AG04449 (cell line): ENCODE measurements around the gene DRD2.

ENCODE experiments used
- CTCF ChIA-PET: fragments of 350-600 bp; formaldehyde crosslinking; extraction: SDS; loops from one replicate; lab custom pipeline; 2021; ENCODE audit warnings: antibody characterized with exemption; lab: Yijun Ruan, JAX
- POLR2A ChIA-PET: fragments of 400-600, 350-600 bp; formaldehyde crosslinking; extraction: SDS; loops from one replicate; lab custom pipeline; 2020; ENCODE audit warnings: antibody characterized with exemption, inconsistent platforms; lab: Yijun Ruan, JAX
- DNase-seq: peaks from one replicate; pipeline ENCODE4 v3.0.0-alpha.2; 2010; ENCODE audit warnings: low read depth, low spot score
- H3K4me3 ChIP-seq: 2 replicates; pipeline ENCODE4 v1.5.1; 2011; ENCODE audit warnings: low read depth, mild to moderate bottlenecking, control low read depth, low read length
- TF ChIP-seq, protein P1 (sequence below): IDR thresholded peaks from one replicate; pipeline ENCODE4 v1.5.1; 2011; ENCODE audit warnings: mild to moderate bottlenecking, moderate library complexity, low read length, control low read depth, inconsistent platforms; ENCODE audit not compliant: insufficient read depth; ENCODE audit errors: missing control alignments

The DRD2 gene

GRCh38 chr11:113431746-113432145 lies 43.5 kb downstream of the DRD2 start:
- DNase-seq: no peak
- CTCF ChIA-PET: no interaction called here
- no peak overlapping the region for H3K4me3 ChIP-seq
- POLR2A ChIA-PET: no interaction called here
- TF ChIP-seq, protein P1, sequence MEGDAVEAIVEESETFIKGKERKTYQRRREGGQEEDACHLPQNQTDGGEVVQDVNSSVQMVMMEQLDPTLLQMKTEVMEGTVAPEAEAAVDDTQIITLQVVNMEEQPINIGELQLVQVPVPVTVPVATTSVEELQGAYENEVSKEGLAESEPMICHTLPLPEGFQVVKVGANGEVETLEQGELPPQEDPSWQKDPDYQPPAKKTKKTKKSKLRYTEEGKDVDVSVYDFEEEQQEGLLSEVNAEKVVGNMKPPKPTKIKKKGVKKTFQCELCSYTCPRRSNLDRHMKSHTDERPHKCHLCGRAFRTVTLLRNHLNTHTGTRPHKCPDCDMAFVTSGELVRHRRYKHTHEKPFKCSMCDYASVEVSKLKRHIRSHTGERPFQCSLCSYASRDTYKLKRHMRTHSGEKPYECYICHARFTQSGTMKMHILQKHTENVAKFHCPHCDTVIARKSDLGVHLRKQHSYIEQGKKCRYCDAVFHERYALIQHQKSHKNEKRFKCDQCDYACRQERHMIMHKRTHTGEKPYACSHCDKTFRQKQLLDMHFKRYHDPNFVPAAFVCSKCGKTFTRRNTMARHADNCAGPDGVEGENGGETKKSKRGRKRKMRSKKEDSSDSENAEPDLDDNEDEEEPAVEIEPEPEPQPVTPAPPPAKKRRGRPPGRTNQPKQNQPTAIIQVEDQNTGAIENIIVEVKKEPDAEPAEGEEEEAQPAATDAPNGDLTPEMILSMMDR: no peak

- TF ChIP-seq, protein P1: no peak
- no peak overlapping the region for H3K4me3 ChIP-seq
- CTCF ChIA-PET: no interaction called here
- POLR2A ChIA-PET: no interaction called here
- no peak for DNase-seq
Observed at GRCh38 chr11:113426686-113427085, 48.5 kb downstream of the DRD2 start.

DNA sequence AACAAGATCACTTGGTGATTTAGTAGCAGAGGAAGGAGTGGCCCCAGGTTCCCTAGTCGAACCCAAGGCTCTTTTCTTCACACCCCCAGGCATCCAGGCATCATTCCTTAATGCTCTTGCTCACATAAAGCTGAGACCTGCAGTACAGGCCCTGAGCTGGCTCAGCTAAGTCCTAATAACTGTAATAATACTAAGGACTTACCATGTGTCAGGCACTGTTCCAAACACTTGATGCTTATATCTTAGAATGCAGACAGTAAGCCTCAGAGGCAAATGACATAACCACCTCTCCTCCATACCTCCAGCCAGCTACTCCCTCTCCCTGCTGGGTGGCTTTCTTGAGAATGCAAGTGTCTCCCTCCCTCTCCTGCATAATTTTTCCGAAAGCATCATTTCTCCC lies 54.4 kb downstream of the DRD2 start:
- TF ChIP-seq, protein P1: no peak
- no peak for DNase-seq
- no peak overlapping the region for H3K4me3 ChIP-seq
- POLR2A ChIA-PET: no interaction called here
- CTCF ChIA-PET: no interaction called here

GRCh38 chr11:113419454-113420003 lies 55.7 kb downstream of the DRD2 start:
- POLR2A ChIA-PET: no interaction called here
- DNase-seq: no peak
- H3K4me3 ChIP-seq: no peak overlapping the region
- CTCF ChIA-PET: no interaction called here
- TF ChIP-seq, protein P1: no peak

GRCh38 chr11:113417428-113417827 lies 57.8 kb downstream of the DRD2 start:
- TF ChIP-seq, protein P1: no peak
- H3K4me3 ChIP-seq: no peak overlapping the region
- ChIA-PET CTCF (no interaction called here), POLR2A (no interaction called here)
- no peak for DNase-seq

- no peak overlapping the region for H3K4me3 ChIP-seq
- POLR2A ChIA-PET: no interaction called here
- CTCF ChIA-PET: no interaction called here
- TF ChIP-seq, protein P1: no peak
- no peak for DNase-seq
Observed at GRCh38 chr11:113415343-113415742, 59.9 kb downstream of the DRD2 start.
